ENCODE results near the gene CLSTN2. TPM values are rescaled to one million over a fixed set of nuclear protein-coding genes. Genes with fewer than 3 reads are reported as not detected.

CLSTN2 gene
- total RNA-seq, 2 donors from 2014 or later, result 3.5 to 60.3 TPM

- Histone ChIP-seq H3K4me1 (replicated peaks) (no peaks in the 10 kb centered on the region), H3K27ac (no peak overlapping the region), H3K36me3 (no peaks in the 10 kb centered on the region), H3K4me3 (no peak overlapping the region), H3K27me3 (replicated peaks; ENCODE audit: insufficient read depth) (no peaks in the 10 kb centered on the region), H3K9me3 (no peaks in the 10 kb centered on the region)
- intact Hi-C loops (cut with DNase I), result no loop called here
- TF ChIP-seq POLR2AphosphoS5 (IDR thresholded peaks at IDR 0.05) (no peak), POLR2A (IDR thresholded peaks at IDR 0.05) (no peak), CTCF (IDR thresholded peaks at IDR 0.05) (no peak)
- WGBS, result 62% methylated on average over 4 of the region's 4 CpGs
- DNase-seq (ENCODE audit: low spot score), result no peak
These were observed 651.3 kb downstream of the CLSTN2 start for GRCh38 chr3:140586311-140586710.

GRCh38 chr3:140588558-140588957 is 653.6 kb downstream of the CLSTN2 start:
- Histone ChIP-seq H3K9me3 (no peaks in the 10 kb centered on the region), H3K4me3 (no peak overlapping the region), H3K27me3 (replicated peaks; ENCODE audit: insufficient read depth) (no peaks in the 10 kb centered on the region), H3K36me3 (no peaks in the 10 kb centered on the region), H3K4me1 (replicated peaks) (no peaks in the 10 kb centered on the region), H3K27ac (no peak overlapping the region)
- TF ChIP-seq POLR2AphosphoS5 (IDR thresholded peaks at IDR 0.05) (no peak), POLR2A (IDR thresholded peaks at IDR 0.05) (no peak), CTCF (IDR thresholded peaks at IDR 0.05) (no peak)
- 56% methylated on average over 3 of the region's 3 CpGs for WGBS
- DNase-seq (ENCODE audit: low spot score), result no peak
- intact Hi-C loops (cut with DNase I), result no loop called here

- intact Hi-C loops (cut with DNase I), result no loop called here
- H3K36me3 ChIP-seq, result no peaks in the 10 kb centered on the region
- WGBS, result 82% methylated on average over 3 of the region's 3 CpGs
These were observed 658.8 kb downstream of the CLSTN2 start for GRCh38 chr3:140593766-140594165.

GRCh38 chr3:140595295-140595694 is 660.3 kb downstream of the CLSTN2 start:
- intact Hi-C loops (cut with DNase I), result no loop called here
- whole genome bisulfite sequencing, result 42% methylated on average over 2 of the region's 2 CpGs

More at GRCh38 chr3:140593766-140594165, 658.8 kb downstream of the CLSTN2 start:
- Histone ChIP-seq H3K9me3 (no peaks in the 10 kb centered on the region), H3K27me3 (replicated peaks; ENCODE audit: insufficient read depth) (no peaks in the 10 kb centered on the region), H3K4me3 (no peak overlapping the region), H3K27ac (no peak overlapping the region), H3K4me1 (replicated peaks) (no peaks in the 10 kb centered on the region)
- TF ChIP-seq POLR2A (IDR thresholded peaks at IDR 0.05), result no peak
- TF ChIP-seq CTCF (IDR thresholded peaks at IDR 0.05), result no peak
- TF ChIP-seq POLR2AphosphoS5 (IDR thresholded peaks at IDR 0.05), result no peak
- no peak for DNase-seq (ENCODE audit: low spot score)

More at GRCh38 chr3:140595295-140595694, 660.3 kb downstream of the CLSTN2 start:
- Histone ChIP-seq H3K4me1 (replicated peaks) (no peaks in the 10 kb centered on the region), H3K36me3 (no peaks in the 10 kb centered on the region), H3K27me3 (replicated peaks; ENCODE audit: insufficient read depth) (no peaks in the 10 kb centered on the region), H3K9me3 (no peaks in the 10 kb centered on the region), H3K4me3 (no peak overlapping the region), H3K27ac (peak overlapping the region; percentile 2 to 63)
- TF ChIP-seq POLR2AphosphoS5 (IDR thresholded peaks at IDR 0.05) (peak; percentile 88), CTCF (IDR thresholded peaks at IDR 0.05) (no peak), POLR2A (IDR thresholded peaks at IDR 0.05) (no peak)
- peak; percentile 40 for DNase-seq (ENCODE audit: low spot score)

Measured in prostate gland (tissue), 2 donors.